ENCODE measurements around the gene FAM135A.

GRCh38 chr6:70507161-70507560 is 93.9 kb downstream of the FAM135A start:
- TF ChIP-seq CTCF (IDR thresholded peaks at IDR 0.05; ENCODE audit: insufficient read depth, low read length) (no peak), POLR2AphosphoS5 (IDR thresholded peaks at IDR 0.05; ENCODE audit: low read depth) (no peak), REST (IDR thresholded peaks at IDR 0.05; ENCODE audit: insufficient replicate concordance, low read depth) (no peak), GABPA (IDR thresholded peaks at IDR 0.05; ENCODE audit: low read depth) (no peak)

Data from HL-60 (cell line).